ENCODE measurements around the gene BPIFB1. TPM values are rescaled to one million over a fixed set of nuclear protein-coding genes. Genes with fewer than 3 reads are reported as not detected.

Gene BPIFB1
- total and polyA plus RNA-seq, 2 donors (not counting 3 experiments of a cell fraction or from before 2014, with no cell fraction given), result not detected

DNA sequence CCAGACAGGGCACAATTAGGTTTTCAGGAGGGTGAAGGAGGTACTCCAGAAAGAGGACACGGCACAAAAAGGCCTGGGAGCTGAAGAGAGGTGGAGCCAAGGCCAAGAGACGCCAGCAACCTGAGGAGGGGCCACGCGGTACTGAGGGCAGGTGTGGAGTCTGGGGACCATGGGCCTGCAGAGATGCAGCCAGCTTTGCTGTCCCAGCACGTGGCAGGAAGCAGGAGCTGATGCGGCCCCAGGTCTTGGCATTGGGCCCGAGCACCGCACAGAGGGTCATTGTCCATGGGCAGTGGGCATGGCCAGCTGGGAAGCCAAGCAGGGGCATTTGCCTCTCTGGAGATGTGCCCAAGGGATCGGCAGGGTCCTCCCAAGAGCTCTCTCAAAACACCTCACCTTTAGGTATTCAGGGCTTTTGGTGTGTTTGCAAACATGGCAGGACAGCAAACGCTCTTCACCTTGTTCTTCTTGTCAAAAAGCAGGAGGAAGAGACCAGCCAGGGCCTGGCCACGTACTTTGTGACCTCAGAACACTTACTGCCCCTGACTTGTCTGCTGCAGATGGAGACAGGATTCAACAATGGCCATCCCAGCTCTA is 1.4 kb upstream of the BPIFB1 start:
- POLR2A ChIA-PET, result no interaction called here
- BruUV-seq (replicated peaks), result no TSS peak
- dilution Hi-C loops (cut with MboI; ENCODE audit: extremely low pct_ligation_motif_present, low sequenced_read_pairs) (no loop called here), intact Hi-C loops (cut with micrococcal nuclease) (no loop called here)
- H3K4me1 ChIP-seq (ENCODE audit: control insufficient read depth, extremely low read depth, insufficient read depth, low read length), result no peaks in the 10 kb centered on the region
- no peak overlapping the region for H2AFZ ChIP-seq (ENCODE audit: low read depth, low read length)
- no peak for DNase-seq (ENCODE audit: low read depth, low spot score)
- no peaks in the 10 kb centered on the region for H3K36me3 ChIP-seq (ENCODE audit: control insufficient read depth in 2 of 2, extremely low read depth in 1 of 2, insufficient read depth in 2 of 2, low read length in 2 of 2)
- H3K9ac ChIP-seq (replicated peaks; ENCODE audit: extremely low read depth, insufficient read depth, low read length), result no peak overlapping the region
- H3K27me3 ChIP-seq (ENCODE audit: control insufficient read depth in 2 of 2, insufficient read depth in 2 of 2, low read length in 2 of 2), result peaks cover 0 to 6% of the 10 kb centered on the region in 2 experiments
- TF ChIP-seq MYC (IDR thresholded peaks at IDR 0.05; ENCODE audit: low read depth, low read length) (no peak), POLR2A (IDR thresholded peaks at IDR 0.05; ENCODE audit: low read depth, low read length) (no peak), MAX (IDR thresholded peaks at IDR 0.05; ENCODE audit: insufficient read depth, insufficient read length) (no peak), POLR2AphosphoS5 (IDR thresholded peaks at IDR 0.05; ENCODE audit: insufficient read depth, low read depth, low read length) (no peak), EZH2 (IDR thresholded peaks at IDR 0.05; ENCODE audit: borderline replicate concordance, low read depth, low read length, severe bottlenecking) (no peak), JUN (IDR thresholded peaks at IDR 0.05; ENCODE audit: borderline replicate concordance, insufficient read depth, insufficient read length, low read depth) (no peak), GATA2 (IDR thresholded peaks at IDR 0.05; ENCODE audit: insufficient read depth, insufficient read length, low read depth, low read length) (no peak), FOS (IDR thresholded peaks at IDR 0.05; ENCODE audit: borderline replicate concordance, insufficient read depth, low read length) (no peak)
- TF ChIP-seq, protein P1, sequence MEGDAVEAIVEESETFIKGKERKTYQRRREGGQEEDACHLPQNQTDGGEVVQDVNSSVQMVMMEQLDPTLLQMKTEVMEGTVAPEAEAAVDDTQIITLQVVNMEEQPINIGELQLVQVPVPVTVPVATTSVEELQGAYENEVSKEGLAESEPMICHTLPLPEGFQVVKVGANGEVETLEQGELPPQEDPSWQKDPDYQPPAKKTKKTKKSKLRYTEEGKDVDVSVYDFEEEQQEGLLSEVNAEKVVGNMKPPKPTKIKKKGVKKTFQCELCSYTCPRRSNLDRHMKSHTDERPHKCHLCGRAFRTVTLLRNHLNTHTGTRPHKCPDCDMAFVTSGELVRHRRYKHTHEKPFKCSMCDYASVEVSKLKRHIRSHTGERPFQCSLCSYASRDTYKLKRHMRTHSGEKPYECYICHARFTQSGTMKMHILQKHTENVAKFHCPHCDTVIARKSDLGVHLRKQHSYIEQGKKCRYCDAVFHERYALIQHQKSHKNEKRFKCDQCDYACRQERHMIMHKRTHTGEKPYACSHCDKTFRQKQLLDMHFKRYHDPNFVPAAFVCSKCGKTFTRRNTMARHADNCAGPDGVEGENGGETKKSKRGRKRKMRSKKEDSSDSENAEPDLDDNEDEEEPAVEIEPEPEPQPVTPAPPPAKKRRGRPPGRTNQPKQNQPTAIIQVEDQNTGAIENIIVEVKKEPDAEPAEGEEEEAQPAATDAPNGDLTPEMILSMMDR (IDR thresholded peaks at IDR 0.05; ENCODE audit: extremely low read depth in 1 of 2, insufficient read depth in 1 of 2, low read depth in 1 of 2, low read length in 2 of 2), result no peak
- H3K4me2 ChIP-seq (ENCODE audit: insufficient read depth, low read length), result no peak overlapping the region
- H3K9me3 ChIP-seq (replicated peaks; ENCODE audit: control insufficient read depth, insufficient read depth, low read length), result no peaks in the 10 kb centered on the region
- H3K4me3 ChIP-seq (replicated peaks in 1 of 3; ENCODE audit: insufficient read depth in 1 of 3, low read depth in 1 of 3, low read length in 3 of 3), result no peak overlapping the region
- no peak overlapping the region for H3K27ac ChIP-seq (ENCODE audit: insufficient read depth, low read depth, low read length)
- CTCF ChIA-PET, result interaction anchor here (1.1 to 1.5 kb wide), 2 partner anchors 10 to 19 kb away, joined by 4 to 5 read pairs; no protein-coding TSS in a partner anchor
- H3K79me2 ChIP-seq (ENCODE audit: control insufficient read depth, insufficient read depth, low read length), result no peaks in the 10 kb centered on the region
- no peaks in the 10 kb centered on the region for H3K9me1 ChIP-seq (replicated peaks; ENCODE audit: control insufficient read depth, extremely low read depth, insufficient read depth, low read length)
- no peaks in the 10 kb centered on the region for H4K20me1 ChIP-seq (replicated peaks; ENCODE audit: control insufficient read depth, extremely low read depth, insufficient read depth, low read length)
- FAIRE-seq, result no peak
